RPMI7951 (cell line): ENCODE measurements around the gene PRSS56. TPM values are rescaled to one million over a fixed set of nuclear protein-coding genes. Genes with fewer than 3 reads are reported as not detected.

ENCODE experiments used
- DNase-seq: peaks from one replicate; pipeline ENCODE4 v3.0.0-alpha.2; 2012; ENCODE audit warnings: low read depth
- total RNA-seq: library from RNA; depleted of rRNA; stranded (reverse); fragments of >200 nt; shearing (Covaris generic); gene quantifications from 2 replicates; pipeline ENCODE4 v1.2.3, GENCODE V29; 2014; rRNA removed

The PRSS56 gene
- total RNA-seq: not detected in 2 replicates

DNA sequence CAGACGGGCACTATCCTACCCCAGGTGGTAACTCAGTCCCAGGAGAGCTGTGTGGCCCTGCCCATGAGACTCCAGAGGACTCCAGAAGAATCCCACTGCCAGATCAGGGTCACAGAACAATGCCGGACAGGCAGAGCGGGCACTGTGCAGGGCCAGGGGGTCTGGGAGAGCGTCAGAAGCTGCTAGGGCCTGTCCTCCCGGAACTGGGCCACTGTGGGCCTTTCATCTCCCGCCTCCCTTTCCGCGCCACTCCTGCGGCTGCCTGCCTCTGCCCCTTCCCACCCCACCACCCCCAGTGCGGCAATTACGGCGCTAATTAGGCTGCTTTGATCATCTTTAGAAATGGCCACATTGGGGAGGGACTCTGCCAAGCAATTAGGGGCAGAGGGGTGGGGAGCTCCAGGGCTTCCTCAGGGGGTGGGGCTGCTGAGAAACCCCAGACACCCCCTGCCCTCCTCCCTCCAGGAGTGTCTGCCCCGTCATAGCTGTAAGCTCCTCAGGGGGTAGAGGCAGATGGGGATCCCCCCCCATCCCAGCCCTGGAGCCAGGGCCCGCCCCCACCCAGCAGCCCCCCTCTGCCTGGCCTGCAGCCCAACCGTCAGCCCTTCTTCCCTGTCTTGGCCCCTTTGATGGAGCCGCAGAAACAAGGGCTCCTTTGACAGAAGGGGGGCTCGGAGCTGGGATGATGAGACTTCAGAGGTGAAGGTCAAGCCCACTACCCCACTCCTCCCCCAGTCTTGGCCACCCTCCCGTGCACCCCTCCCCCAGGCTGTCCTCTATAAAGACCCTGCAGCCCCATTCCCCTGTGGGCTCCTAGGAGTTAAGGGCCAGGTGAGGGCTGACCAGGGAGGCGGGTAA lies at the start of gene PRSS56:
Gene PRSS56, plus strand, starts transcription at position 808 of the 858 bp plus-strand sequence. CDS start 211 bp downstream, outside the sequence.
- no peak for DNase-seq

DNA sequence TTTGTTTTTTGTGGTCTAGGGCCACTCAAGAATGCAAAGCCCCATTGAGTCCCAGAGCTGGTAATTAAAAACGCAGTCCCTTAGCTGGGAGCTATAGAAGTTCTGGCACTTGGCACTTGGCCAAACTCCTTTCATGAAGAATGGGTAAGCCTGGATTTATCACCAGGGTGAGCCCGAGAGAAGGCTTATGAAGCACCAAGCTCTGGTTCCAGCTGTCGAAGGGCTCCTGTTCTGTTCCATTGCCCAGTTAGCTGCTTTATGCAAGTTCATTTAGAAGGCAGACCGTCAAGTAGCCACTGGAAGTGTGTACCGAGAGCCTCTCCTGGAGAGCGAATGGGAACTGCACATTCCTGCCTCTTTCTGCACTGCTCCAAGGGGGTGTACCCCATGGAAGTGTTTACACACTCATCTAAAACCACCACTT lies 46.7 kb upstream of the PRSS56 start:
- peak; percentile 24 for DNase-seq

DNA sequence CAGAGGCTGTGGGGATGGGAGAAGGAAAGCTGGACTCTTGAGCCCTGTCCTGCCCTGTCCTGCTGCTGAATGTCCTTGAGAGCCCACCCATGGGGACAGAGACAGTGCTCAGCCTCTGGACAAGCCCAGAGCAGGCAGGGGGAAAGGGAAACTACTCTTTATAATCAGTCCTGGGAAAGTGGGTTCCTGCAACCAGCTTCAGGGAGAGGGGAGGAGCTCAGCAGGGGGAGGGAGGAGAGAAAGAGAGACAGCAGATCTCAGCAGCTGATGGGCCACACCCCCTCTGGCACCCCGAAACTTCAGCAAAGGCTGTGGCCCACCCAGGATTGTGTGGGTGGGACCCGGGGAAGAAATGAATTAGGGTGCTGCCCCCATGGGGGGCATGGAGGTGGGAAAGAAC lies 44.1 kb upstream of the PRSS56 start:
- DNase-seq: no peak

DNA sequence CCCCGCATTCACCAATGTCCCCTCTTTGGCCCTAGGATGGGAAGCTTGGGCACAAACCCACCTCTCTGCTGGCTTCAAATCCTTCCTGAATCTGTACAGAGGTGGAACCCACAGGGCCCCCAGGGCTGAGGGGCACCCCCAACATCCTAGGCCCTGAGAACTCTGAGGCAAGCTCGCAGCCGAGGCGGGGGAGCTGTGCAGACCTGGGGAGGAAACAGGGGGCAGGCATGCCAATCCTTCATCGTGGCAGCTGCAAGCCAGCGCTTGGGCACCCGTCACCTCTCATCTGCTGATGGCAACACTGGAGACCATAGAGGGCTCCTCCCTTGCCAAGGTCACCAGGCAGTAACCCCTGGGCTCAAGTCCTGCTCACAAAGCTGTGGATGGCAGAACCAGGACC lies 43.4 kb upstream of the PRSS56 start:
- no peak for DNase-seq

DNA sequence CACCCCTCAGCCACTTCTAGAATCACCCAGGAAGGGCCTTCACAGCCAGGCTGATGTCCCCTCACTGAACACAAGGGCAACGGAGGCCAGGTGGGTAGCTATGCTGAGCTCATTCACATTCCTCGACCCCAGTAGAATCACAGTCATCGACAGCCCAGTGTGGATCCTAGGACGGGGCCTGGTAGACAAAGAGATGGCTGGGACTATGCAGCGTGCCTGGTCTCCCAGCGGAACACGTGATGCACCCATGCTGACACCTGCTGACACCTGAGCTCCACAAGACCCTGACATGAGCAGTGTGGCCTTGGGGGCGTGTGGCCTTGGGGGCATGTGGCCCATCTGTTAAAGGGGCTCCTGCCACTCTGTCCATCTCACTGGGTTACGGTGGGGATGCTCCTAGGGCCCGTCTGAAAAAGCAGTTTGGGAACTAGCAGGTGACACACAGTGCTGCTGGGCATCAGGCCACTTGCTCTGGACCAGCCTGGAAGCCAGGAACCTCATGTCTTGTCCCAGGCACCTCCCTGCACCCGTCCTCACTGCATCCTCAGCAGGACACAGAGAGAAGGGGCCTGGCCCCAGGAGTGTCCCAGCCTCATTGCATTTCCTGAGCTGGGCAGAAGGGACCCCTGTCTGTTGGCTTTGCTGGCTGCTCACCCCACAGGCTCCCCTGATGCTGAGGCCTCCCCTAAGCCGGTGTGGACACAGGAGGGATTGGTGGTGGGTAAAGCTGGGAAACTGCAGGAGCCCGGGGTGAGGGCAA lies 42.3 kb upstream of the PRSS56 start:
- no peak for DNase-seq

DNA sequence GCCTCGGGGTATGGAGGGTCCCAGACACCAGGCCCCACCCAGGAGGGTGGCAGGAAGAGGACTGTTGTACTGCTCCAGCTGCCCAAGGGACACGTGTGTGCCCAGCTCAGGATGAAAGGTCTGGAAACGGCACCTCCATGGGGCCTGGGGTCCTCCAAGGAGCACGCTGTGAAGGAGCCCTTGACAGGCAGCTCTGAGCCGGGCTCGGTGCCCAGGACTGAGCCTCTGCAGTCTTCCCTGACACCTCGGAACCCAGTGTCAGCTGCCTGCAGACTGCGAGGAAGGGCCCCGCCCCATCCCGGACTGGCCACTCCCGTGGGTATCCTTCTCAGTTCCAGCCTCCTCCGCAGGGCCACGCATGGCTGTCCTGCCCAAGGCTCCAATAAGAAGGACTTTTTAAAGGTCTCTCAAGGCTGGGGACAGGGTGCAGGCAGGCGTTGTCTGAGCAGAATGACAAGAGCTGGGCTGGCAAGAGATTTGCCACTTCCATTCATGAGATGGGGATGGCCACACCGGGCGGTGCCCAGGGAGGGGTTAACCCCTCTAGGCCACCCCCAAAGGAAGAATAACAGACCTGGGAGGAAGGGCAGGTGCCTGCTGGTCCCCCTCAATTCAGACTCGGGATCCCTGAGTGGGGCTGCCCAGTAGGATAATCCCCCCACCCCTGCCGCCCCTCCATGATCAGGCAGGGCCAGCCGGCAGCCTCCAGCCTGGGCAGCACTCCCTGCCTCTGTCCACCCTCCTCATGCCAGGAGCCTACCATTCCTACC lies 41.4 kb upstream of the PRSS56 start:
- DNase-seq: no peak

DNA sequence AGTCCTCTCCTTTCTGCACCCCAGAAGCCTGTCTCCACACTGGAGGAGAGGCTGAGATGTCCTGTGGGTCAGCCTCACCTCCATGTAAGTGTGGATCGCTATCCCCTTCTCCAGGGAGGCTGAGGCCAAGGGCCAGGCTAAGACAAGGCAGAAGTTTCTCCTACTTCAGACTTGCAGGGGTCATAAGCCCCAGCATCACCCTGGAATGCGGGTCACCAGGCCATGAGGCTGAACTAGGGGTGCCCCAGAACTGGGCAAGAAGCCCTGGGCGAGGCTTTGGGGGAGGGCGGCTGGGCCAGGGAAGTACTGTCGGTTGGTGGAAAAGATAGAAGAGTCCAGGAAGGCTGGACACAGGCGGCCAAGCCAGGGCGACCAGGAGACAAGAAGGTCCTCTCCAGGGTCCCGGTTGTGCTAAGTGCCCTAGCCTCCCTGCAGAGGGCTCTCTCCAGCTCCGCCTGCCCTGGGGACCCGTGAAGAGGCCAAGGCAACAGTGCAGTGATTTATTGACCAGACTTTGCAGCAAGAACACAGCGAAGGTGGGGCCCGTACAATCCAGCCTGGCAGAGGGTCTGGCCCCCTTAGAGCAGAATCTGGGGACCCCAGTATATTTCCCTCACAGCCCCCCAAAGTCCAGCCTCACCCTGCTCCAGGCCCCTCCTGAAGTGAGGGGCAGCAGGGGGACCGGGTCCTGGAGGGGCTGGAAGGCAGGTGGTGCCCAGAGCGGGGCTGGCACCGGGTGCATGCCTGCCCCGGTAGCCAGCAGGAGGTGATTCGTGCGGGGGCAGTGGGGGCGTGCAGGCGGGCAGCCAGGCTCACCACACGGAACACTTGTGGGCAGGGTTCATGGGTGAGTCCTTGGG lies 40.6 kb upstream of the PRSS56 start:
- no peak for DNase-seq

DNA sequence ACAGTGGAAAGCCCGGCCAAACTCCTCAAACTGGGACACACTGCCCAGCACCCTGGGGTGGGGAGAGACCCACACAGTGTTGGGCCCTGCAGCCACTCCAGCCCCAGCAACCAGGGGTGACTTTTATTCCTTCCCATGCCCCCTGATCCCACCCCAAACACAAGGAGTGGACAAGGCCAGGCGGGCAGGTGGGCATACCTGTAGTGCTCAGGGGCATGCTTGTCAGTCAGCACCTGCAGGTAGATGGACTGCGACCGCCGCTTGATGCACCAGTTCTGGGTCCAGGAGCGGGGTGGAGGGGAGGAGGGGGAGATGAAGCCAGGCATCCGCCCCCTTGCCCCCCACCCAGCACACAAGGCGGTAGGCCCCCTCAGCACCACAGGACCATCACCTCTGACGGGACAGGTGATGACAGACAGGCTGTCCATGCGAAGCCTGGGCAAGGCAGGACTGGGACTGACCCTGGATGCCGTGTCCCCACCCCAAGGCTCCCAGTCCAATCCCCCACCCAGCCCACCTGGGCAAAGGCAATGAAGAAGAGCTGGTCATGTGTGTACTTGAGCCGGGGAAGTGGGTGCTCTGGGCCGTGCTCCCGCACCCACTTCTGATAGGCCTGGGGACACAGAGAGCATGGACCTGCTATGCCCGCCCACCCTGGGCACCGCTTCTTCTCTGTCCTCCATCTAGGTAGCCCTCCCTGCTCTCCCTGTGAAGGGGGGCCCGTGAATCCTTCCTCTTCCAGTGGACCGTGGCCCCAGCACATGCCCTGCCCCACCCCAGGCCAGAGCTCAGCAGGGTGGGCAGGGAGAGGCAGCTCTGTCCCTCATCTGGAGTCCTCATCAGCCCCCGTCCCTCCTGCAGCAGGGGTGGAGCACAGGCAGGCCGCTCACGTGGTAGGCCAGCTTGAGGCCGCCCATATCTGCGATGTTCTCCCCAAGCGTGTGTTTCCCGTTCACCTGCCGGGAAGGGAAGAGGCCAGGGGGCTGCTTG lies 39.7 kb upstream of the PRSS56 start:
- no peak for DNase-seq

DNA sequence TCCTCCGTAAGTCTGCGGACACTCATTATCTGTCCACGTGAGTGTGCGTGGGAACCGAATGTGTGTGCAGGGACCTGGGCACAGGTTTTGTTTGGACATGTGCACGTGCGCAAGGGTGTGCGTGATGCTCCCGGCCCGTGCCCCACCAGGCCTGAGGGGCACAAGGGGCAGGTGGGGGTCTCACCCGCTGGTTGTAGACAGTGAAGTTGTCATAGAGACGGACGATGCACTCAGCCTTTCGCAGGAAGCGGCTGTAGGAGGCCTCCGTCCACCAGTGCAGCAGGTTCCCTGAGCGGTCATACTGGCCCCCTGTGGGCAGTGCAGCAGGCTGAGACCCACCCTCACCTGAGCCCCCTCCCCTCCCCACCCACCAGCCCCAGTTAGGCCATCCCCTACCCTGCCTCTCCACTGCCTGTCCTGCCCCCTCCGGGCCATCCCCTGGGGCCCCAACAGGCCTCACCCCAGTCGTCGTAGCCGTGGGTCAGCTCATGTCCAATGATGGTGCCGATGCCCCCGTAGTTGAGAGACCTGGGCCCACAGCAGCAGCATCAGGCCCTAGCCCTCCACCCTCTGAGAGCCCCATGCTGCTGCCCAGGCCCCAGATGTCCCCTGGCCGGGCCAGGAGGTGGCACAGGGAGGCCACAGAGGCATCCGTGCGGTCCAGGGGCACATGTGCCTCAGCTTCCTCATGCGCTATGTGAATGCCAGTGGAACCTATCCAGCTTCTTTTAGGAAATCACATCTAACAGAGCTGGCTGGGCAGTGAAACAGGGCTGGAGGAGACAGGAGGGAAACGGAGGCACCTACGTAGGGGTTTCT lies 38.7 kb upstream of the PRSS56 start:
- DNase-seq: no peak

DNA sequence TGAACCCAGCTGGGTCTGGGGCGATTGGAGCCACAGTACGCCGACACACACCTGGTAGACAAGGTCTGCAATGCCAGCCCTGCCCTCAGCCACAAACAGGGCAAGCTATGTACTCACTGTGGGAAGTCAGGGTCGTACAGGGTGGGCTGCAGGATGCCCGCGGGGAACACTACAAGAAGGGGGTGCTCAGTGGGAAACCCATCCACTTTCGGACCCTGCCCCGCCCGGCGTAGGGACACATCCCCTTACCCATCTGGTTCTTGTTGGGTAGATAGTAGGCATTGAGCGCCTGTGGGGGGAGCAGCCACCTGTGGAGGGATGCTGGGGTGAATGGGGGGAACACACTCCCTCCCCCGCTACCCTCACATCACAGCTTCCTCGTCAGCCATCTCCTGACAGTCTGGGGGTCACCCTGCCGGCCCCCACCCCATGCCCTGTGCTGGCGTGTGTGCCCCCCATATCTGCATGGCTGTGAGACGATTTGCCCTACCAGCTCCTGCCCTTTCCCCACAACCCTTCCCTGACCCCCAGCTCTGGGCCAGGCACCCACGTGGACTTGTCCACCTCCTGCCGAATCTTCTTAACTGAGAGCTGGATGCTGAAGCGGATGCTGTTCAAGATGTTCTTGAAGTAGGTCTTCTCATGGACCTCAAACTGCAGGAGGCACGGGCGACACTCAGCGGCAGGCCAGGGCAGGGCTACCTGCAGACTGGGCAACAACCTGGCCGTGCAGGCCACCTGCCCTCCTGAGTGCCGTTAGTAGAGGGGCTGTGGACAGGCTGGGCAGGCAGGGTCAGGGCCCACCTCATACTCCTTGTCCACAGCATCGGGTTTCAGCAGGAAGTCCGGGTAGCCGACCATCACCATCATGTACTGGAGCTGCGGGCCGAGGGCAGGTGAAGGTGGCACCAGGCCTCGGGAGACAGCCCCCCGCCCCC lies 37.6 kb upstream of the PRSS56 start:
- DNase-seq: no peak

DNA sequence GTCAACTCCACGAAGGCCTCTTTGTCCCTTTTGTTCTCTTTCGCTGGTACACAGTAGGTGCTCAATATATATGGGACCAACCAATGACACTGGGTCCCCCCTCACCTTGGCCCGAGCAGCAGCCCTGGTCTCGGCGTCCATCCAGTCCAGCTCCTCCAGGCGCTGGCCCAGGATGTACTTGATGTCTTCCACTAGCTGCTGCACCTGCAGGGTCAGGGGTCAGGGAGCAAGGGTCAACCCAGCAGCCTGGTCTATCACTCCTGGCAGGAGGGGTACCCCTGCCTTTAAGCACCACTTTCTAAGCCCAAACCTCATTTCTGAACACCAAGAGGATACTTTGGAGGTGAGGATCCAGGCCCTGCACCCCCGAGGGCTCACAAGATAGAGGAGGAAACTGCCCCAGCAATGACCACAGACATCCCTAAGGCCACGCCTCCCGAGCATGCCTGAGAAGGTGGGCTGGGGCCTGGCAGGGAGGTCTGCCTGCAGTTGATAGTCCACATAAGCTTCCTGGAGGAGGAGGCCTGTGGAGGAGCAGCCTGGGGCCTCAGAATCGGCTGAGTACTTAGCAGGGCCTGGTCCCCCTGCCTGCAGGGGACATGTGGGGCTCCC lies 36.8 kb upstream of the PRSS56 start:
- no peak for DNase-seq

DNA sequence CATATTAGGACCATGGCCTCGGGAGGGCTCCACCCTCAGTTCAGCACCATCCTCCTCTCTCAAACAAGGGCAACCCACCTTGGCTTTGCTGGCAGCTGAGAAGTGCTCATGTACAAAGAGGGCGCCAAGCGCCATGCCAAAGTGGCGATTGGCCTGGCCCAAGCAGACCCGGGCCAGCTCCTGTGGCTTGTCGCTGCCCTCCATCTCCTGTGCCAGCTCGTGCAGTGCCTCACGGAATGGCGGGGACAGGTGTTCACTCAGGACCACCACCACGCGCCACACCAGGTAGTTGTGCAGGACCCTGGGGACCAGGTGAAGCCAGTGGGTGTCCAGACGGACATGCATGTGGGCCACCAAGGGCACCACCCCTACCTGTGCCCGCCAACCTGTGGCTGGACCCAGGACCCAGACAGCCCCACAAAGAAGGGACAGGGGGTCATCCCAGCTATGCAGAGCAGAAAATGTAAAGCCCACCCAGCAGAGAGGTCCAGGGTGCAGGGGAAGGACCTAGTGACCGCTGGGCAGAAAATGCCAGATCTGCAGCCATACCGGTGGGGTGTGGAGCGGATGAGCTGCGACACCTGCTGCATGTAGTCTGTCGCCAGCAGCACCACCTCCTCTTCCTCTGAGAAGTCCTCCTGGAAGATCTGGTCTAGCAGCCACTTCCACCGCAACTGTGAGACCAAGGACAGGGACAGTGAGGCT lies 36.1 kb upstream of the PRSS56 start:
- DNase-seq: no peak

DNA sequence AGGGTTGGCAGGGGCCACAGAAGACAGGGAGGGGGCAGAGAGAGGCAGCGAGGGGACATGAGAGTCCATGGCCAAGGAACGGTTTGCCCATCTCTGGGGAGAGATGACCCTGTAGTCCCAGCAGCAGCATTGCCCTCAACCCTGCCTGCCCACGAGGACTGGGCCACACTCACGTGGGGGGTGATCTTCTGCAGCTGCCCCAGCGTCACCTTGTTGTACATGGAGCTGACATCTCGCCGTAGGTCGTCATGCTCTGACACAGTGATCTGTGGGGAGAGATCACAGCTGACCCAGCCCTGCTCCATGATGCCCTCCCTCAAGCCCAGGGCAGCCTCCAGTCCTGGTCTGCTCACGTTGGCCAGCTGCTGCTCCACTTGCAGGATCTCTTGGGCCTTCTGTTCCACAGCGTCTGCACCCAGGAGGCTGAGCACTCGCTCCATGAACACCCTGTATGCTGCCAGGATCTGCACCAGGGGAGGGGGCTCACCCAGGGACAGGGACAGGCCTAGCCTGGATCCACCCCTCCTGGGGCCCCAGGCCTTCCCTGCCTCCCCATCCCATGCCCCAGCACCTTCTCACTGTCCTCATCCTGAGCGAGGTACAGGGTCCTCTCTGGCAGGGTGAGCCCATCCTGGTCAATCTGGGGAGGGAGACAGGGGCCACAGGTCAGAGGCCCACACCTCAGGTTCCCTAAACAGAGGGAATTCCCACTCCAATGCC lies 35.4 kb upstream of the PRSS56 start:
- no peak for DNase-seq

DNA sequence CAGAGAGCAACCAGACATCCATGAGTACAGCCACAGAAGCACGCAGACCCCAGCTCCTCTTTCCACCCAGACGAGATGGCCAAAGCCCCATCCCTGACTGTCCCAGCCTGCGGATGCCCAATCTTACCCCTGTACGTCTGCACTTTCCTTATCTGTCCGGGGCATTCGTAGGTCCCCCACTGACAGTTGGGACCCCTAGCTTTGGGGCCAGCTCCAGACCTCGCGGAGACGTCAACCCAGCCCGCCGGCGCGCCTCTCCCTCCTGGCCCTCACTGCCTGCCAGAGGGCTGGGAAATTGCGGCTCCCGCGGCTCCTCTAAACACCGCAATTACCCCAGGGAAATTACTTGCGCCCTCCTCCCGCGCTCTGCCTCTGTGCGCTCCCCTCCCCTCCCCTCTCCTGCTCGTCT lies 34.8 kb upstream of the PRSS56 start:
- no peak for DNase-seq

DNA sequence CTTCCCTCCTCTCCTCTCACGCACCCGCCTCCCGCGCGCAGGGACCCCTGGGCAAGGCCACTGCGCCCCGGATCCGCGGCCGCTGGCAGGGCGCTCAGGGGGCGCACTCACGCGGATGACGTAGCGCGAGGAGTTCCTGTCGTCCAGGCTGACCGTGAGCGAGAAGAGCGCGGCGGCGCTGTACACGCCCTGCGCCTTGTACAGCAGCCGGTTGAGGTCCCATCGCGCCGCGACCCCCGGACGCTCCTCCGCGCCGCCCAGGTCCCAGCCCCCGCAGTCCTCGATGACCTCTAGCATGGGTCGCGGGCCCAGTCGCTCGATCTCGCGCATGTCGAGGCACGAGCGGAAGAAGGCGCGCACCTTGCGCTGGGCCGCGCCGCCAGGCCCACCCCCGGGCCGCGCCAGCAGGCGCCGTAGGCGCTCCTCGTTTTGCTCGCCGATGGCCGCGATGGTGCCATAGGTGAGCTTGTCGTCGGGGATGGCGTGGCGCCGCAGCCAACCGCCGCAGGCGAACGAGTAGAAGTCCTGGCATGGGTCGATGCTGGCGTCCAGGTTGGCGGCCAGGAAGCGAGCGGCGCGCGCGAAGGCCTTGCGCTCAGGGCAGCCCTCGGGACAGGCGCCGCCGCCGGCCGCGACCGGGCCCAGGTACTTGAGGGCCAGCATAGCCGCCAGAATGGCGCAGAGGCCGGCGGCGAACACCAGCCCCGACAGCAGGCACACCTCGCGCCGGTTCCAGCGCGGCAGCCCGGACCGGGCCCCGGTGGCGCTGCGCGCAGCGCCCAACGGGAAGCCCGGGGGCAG lies 34.2 kb upstream of the PRSS56 start:
- no peak for DNase-seq
